COLO668 (cell line): Measurements from ENCODE around the gene RC3H1.
"Not testable (repeated sequence)": the region's sequence is repeated elsewhere in the genome, so short reads cannot be mapped to it uniquely, and the experiment has no call there.

Experiments used
- DNase-seq: peaks from one replicate; lab custom pipeline; 2025; ENCODE audit not compliant: unreplicated experiment; lab: John Stamatoyannopoulos, UW

RC3H1 gene

DNA sequence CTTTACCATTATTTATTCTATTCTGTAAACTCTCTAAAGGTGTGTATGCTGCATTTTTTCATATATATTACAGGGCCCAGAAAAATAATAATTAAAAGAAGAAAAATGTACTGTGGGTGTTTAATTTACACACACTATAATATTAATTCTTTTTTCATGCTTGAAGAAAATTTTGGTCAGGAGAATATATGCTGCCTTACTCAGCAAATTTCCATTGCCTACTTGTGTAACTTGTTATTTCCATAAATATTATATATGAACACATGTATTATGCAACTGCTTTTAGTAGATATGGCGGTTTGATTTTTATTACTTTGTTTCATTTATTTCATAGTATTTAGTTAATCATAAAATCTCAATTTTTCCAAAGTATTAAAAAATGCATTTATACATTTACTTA is 58.7 kb downstream of the RC3H1 start:
- no peak for DNase-seq

DNA sequence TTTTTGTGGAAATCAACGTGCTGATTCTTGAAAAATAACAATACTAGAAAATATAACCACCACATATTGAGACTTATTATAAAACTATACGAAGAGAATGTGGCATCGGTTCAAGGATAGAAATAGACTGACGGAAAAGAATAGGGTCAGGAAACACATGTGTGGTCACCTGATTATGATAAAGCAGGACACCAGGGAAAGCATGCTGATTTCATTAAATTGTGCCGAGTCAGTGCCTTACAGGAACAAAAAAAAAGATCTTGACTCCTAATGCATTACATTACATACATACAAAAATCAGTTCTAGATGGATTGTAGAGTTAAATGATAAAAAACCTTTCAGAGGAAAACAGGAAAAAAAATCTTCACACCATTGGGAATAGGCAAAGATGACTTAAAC is 61.5 kb downstream of the RC3H1 start:
- DNase-seq, result no peak

DNA sequence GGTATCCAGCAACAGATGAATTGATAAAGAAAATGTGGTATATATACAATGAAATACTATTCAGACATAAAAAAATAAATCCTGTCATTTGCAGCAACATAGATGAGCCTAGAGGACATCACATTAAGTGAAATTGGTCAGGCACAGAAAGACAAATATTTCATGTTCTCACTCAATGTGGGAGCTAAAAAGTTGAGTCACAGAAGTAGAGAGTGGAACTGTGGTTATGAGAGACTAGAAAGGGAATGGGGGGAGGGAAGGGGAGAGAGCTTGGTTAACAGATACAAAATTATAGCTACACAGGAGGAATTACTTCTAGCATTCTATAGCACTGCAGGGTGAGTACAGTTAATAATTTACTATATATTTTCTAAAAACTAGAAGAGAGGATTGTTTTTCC is 68.0 kb downstream of the RC3H1 start:
- no peak for DNase-seq

DNA sequence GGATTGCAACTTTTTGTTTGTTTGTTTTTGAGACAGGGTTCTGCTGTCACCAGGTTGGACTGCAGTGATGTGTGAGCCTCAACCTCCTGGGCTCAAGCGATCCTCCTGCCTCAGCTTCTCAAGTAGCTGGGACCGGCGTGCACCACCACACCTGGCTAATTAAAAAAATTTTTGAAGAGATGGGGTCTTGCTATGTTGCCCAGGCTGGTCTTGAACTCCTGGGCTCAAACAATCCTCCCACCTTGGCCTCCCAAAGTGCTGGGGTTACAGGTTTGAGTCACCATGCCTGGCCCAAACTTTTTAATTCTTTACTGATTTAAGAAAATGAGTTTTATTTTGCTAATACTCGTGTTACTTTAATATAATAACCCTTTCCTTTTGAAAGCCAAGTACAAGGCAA is 73.6 kb downstream of the RC3H1 start:
- DNase-seq, result no peak

DNA sequence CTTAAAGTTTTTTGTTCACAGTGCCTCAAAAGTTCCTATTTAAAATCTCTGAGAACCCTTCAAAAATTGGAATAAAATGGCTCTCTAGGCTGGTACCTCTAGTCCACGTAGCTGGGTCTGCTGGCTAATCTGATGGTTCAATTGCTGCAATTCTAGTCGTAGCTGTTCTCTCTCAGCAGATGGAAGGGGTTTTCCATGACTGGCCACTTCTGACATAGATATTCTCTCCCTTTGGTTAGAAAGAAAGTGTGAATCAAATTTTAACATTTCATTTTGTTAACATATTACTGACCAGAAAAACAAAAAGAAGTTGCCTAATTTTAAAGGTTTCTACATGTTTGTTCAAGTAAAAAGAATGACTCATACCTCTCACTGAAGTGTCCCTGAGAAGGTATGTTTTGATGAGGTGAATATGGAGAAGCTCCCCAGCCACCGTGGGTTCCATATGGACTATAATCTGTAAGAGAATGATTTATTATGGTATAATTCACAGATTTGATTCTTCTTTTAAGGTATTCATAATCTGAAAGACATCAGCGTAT is 75.7 kb downstream of the RC3H1 start:
- no peak for DNase-seq

DNA sequence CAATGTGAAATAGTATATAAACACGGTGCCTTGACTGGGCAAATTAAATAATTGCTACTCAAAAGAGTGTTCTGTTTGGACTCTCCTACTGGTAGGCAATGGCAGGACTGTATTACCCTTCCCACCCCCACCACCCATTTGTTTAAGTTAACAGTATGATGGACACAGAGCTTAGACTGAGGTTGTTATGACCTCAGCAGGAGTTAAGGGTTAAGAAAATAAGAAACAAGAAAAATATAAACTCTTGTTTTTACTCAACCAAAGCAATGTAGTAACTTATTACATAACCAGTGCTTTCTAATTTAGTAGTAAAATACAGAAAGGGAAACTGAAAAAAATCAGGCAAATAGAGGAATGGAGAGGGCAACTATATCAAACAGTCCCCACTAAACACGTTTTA is 85.1 kb downstream of the RC3H1 start:
- DNase-seq, result no peak

DNA sequence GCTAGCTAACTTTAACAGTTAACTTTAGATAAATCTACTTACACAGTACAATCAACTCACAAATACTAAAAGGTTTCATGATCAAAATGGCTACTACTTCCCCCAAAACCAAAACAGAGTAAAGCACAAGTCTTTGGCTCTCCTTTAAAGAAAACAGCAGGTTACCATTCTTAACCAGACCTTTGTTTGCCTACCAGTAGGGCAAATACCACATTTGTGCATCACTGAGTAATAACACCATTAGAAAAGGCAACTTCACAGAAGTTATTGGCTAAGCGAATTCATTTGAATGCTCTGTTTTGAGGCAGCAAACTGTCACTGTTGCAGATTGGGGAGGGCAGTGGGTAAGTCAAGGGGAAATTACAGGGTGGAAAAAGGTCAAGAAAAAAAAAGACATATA is 87.7 kb downstream of the RC3H1 start:
- DNase-seq, result no peak

DNA sequence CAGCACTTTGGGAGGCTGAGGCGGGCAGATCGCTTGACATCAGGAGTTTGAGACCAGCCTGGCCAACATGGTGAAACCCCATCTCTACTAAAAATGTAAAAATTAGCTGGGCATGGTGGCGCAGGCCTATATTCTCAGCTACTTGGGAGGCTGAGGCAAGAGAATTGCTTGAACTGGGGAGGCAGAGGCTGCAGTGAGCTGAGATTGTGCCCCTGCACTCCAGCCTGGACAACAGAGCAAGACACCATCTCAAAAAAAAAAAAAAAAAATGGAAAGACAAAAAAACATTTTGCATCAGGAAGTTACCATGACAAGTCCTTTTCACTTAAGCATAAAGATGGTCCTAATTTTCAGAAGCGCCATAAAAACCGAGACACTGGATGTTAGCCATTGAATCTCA is 91.6 kb downstream of the RC3H1 start:
- not testable (repeated sequence) for DNase-seq

DNA sequence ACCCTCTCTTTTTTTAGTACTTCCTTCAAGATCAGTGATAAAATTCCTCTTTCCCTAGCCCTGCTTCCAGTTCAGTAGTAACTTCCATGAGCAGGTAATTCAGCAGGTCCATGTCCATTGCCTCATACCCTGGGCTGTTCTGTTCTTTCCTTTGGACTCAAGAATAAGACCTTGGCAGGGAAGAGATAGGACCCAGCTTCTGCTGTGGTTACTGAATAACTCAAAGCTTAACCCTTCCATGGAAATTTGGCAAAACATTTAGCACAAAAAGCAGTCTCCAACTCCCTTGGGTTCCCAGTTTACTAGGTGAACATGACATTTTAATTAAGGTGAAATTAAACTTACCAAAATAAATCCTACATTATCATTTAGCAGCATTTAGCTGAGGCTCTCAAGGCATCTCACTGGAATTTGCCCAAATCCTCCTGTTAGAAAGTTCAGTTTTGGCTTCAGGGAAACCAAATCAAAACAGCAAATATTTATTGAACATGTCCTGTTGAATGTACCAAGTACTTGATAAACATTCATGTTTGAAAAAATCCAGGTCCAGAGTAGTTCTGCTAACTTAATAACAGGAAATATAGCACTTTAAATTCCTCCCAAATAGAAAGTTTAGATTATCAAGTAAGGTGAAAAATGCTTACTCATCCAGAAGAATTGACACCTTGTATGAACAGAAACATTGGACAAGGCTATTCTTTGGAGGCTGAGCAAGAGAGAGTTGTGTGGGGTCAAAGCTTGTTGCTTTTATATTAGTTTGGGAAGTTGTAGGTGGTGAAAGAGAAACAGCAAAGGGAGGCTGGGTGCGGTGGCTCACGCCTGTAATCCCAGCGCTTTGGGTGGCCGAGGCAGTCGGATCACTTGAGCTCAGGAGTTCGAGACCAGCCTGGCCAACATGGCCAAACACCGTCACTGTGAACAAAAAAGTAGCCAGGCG is 96.6 kb downstream of the RC3H1 start:
- DNase-seq, result no peak

DNA sequence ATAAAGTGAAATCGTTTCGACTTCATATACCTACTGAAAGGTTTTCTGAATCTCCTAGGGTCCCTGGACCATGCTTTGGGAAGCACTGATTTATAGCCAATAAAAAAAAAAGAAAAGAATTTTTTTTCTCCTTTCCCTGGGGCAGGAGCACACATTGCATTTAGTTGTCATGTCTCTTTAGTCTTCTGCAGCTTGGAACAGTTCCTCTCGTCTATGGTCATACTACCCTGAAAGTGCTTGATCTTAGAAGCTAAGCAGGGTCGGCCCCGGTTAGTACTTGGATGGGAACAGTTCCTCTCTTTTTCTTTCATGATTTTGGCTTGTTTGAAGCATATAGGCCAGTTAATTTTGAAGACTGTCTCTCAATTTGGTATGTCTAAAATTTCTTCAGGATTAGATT is 101.3 kb downstream of the RC3H1 start:
- DNase-seq, result no peak

DNA sequence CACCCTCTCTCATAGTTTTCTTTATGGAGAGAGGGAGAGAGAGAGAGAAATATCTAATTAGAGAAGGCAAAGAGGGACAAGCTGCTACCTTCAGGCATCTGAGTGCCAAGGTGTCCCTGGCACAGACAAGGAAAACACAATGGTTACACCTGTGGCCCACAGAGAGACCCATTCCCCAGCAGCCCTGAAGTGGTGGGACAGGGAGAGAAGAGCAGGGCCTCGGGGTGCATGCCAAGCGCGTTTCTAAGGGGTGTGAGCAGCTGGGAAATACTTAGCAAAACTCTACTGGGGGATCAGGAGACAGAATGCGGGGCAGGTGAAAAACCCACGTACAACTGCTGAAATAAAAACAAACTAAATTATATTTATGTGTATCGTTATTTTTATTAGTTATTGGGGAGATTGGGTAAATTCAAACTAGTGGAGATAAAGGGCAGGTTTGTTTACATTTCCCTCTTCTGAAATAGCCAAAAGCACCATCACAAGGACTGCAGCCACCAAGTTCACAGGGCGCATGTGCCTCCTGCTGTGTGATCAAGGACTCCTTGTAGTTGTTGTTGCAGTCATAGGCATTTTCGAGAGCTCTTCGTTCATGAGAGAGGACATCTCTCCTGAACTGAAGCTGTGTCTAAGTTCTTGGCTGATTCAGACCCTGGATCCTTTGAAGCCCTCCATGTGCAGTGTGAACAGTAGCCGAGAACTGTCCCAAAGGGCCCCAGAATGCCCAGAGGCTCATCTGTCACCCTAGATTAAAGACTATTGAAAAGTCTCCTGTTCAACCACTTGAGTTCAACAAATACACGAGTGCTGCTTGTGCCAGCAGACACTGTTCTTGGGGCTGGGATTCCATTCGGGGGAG is 104.3 kb downstream of the RC3H1 start:
- DNase-seq, result no peak

DNA sequence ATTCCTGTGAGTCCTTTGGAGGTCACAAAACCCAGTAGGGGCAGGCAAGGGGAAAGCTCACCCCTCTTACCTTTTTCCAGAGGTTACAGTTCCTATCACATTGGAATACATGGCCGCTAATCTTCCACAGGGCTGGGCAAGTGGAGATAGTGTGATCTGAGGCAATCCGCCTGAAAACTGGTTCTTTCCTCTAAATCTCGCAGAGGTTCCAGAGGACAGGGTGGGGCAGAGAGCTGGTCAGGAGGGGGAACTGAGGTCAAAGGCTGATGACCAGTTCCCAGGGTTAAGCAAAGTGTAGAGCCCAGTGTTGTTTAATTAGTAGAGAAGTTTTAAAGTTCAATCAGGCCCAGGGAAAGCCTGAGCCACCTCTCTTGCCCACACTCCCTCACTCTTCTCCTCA is 105.0 kb downstream of the RC3H1 start, which contains the start of gene SERPINC1:
SERPINC1 (minus strand) TSS at position 179 of the 400 bp plus-strand sequence; CDS start at position 111, 68 bp downstream.
- DNase-seq, result no peak

DNA sequence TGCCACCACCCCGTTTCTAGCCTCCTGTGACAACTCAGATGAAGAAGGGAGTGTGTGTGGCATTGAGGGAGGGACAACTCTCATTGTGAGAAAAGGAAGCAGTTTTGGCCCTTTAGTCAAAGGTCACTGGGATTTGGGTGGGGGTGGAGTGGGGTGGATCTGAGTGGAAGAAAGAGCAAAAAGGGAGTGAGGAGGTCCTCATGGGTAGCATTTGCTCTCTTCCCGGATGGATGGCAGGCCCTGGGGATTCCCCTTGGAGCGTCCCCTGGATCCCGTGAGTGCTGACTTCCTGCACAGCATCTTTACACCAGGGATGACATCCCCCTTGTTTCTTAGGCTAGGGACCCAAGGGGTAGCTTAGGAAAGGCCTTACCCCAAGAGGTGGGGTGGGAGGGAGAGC is 105.5 kb downstream of the RC3H1 start:
- DNase-seq, result no peak

DNA sequence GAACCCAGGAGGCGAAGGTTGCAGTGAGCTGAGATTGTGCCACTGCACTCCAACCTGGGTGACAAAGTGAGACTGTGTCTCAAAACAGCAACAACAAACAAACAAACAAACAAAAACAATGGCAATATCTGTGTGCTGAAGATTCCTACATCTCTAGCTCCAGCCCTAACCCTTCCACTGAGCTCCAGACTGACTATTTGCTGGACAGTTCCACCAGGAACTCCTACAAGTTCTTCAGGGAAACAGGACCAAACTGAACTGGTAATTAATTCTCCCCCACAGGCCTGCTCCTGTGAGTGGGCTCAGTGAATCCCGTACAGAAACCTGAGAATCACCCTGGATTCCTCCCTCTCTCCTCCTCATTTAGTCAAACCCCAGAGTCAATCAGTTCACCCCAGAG is 106.6 kb downstream of the RC3H1 start:
- DNase-seq, result no peak

DNA sequence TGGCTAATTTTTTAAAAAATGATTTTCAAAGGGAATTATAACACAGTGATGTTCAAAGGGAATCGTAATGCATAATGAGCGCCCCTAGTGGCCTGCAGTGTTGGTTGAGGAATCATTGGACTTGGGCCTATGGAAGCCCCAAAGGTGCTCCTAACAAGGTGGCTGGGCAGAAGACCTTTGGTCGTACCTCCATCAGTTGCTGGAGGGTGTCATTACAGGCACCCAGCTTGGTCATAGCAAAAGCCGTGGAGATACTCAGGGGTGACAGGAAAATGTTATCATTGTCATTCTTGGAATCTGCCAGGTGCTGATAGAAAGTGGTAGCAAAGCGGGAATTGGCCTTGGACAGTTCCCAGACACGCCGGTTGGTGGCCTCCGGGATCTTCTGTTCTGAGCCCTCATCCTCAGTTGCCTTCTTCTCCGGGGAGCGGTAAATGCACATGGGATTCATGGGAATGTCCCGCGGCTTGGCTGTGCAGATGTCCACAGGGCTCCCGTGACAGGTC is 107.7 kb downstream of the RC3H1 start:
- peak; percentile 58 for DNase-seq

DNA sequence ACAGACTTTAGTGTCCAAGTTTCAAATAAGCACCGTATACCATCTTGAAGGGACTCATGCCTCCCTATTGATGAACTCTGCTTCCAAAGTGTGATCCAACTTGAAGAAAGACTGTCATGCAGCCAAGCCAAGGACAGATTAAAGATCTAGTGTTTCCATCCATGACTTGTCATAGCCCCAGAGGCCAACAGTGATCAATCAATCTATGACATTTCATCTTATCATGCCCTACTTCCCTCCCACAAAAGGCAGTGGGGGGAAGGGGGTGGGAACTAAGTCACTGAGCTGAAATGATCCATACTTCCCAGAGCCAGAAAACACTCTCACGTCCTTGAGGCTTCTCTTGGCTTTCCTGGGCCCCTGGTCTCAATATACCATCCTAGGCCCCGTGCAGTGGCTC is 109.0 kb downstream of the RC3H1 start:
- DNase-seq, result no peak

DNA sequence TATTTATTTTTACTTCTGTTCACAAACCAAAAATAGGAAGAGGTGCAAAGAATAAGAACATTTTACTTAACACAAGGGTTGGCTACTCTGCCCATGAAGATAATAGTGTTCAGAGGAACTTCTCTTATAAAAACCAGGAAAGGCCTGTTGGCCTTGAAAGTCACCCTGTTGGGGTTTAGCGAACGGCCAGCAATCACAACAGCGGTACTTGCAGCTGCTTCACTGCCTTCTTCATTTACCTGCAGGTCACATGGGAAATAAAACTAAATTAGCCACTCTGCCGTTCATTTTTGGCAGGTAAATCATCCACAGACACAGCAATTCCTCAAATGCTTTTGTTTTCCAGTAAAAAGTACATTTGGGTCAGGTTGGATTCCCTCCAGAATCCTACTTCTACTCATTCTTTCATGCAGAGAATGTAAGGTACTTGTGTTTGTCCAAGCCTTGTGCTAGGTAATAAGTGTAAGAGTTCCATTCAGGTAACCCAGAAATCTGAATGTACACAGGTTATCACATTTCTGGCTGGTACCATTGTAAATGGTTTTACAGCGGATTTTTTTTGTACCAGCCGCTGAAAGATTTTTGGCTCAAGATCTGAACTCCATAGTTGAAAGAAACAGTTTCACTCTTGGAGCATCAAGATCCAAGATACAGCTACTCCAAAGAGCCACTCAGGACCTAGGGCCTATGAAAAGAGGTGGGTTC is 118.2 kb downstream of the RC3H1 start:
- DNase-seq, result no peak

DNA sequence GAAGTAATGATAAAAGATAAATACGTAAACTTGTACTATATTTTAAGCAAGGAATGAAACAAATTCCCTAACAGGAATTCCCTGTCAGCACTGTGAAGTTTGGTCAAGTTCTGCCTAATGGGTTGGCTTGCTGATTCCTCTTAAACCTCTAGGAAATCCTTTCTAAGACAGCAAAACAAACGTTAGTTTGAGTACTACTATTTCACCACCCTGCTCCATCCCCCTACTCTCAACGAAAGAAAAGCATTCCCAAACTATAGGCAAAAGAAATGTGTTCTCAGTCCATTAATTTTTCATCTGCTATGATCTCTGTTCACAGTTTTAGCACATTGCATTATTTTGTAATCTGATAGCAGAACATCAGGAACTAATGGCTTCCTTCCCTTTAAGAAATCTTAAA is 121.2 kb downstream of the RC3H1 start:
- DNase-seq, result no peak

DNA sequence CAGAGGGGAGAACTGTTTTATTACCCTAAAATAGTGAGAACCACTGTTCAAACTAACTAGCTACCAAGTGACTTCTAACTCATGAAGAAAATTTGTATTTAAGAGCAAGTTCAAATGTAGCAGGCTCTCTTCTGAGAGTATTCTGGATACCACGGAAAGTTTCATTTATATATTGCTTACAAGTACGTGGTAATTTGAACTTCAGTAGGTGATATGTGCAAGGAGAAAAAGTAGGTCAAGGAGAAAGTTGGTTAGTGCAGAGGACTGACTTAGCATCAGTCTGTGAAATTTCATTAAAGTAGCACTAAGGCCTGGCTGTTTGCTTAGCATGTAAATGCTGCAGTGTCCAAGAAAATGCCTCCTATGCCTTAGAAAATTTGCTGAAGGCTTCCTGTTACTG is 121.7 kb downstream of the RC3H1 start:
- no peak for DNase-seq

DNA sequence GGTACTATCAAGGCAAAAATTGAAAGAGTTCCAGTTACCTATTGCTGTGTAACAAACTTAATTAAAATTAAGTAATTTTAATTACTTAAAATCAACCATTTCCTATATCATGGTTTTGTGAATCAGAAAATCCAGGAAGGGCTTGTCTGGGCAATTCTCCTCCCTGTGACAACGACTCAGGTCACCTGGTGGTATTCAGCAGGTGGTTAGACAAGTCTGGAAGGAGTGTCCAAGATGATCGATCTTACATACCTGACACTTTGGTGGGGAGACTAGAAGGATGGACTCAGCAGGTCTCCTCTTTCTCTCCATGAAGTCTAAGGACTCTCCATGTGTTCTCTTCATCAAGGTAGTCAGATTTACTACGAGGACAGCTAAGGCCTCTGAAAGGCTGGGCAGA is 128.0 kb downstream of the RC3H1 start:
- DNase-seq, result no peak

DNA sequence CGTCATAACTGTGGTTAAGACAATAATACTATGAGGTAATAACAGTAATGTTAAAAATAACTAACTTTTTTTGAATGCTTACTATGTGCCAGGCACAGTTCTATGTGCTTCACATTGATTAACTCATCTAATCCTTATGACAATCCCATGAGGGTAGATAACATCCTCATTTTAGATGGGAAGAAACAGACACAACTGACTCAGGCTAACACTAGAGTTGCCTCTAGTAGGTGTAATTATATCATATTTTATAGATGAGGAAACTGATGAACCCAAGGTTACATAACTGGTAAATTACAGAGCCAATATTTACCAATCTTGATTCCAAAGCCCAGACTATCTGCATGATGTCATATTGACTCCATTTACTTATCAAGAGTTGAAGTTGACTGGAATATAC is 128.5 kb downstream of the RC3H1 start:
- no peak for DNase-seq
